ENCODE results near the gene ZACN.

Gene ZACN

GRCh38 chr17:76125922-76126321, 46.9 kb downstream of the ZACN start:
- no peak for TF ChIP-seq CTCF (IDR thresholded peaks at IDR 0.05; ENCODE audit: control extremely low read depth, extremely low read depth, low read depth, missing control alignments)
- CTCF ChIA-PET = interaction anchor here (0.7 to 15.1 kb wide), 19 partner anchors 7 to 179 kb away, joined by 3 to 337 read pairs (median 5); partner anchors contain the start of gene FOXJ1
- POLR2A ChIA-PET = interaction anchor here (0.6 kb wide), 1 partner anchor 10 kb away, joined by 3 read pairs; no protein-coding TSS in a partner anchor
- no peak for DNase-seq (ENCODE audit: extremely low spot score)

- DNase-seq (ENCODE audit: extremely low spot score) = no peak
- TF ChIP-seq CTCF (IDR thresholded peaks at IDR 0.05; ENCODE audit: control extremely low read depth, extremely low read depth, low read depth, missing control alignments) = no peak
- POLR2A ChIA-PET = no interaction called here
- CTCF ChIA-PET = interaction anchor here (1.0 to 4.7 kb wide), 5 partner anchors 10 to 169 kb away, joined by 3 to 20 read pairs (median 5); partner anchors contain the start of gene FOXJ1
Measured at GRCh38 chr17:76130473-76130872, 51.5 kb downstream of the ZACN start.

GRCh38 chr17:76131051-76131691, 52.2 kb downstream of the ZACN start:
- DNase-seq (ENCODE audit: extremely low spot score) = no peak
- ChIA-PET POLR2A (no interaction called here), CTCF (interaction anchor here (1.0 to 4.7 kb wide), 6 partner anchors 9 to 168 kb away, joined by 3 to 20 read pairs (median 5); partner anchors contain the start of gene FOXJ1)
- TF ChIP-seq CTCF (IDR thresholded peaks at IDR 0.05; ENCODE audit: control extremely low read depth, extremely low read depth, low read depth, missing control alignments) = no peak

- no peak for DNase-seq (ENCODE audit: extremely low spot score)
- CTCF ChIA-PET = interaction anchor here (1.9 to 4.7 kb wide), 4 partner anchors 7 to 147 kb away, joined by 5 to 21 read pairs (median 16); no protein-coding TSS in a partner anchor
- POLR2A ChIA-PET = no interaction called here
- TF ChIP-seq CTCF (IDR thresholded peaks at IDR 0.05; ENCODE audit: control extremely low read depth, extremely low read depth, low read depth, missing control alignments) = no peak
Measured at GRCh38 chr17:76131692-76132573, 53.0 kb downstream of the ZACN start.
